22Rv1 (cell line): Measurements from ENCODE around the gene PDE3A.

ENCODE experiments used
- H3K27ac ChIP-seq: fragments of 450-650 bp; 2 replicates; pipeline ENCODE4 v1.5.1; 2017
- CTCF ChIP-seq: fragments of 450-650 bp; IDR thresholded peaks from 2 replicates; pipeline ENCODE4 v1.5.1; 2017; ENCODE audit warnings: mild to moderate bottlenecking
- ZFX ChIP-seq: fragments of 450-650 bp; IDR thresholded peaks from 2 replicates; pipeline ENCODE4 v1.6.1; 2017; ENCODE audit warnings: antibody characterized with exemption, borderline replicate concordance

PDE3A gene

GRCh38 chr12:20350495-20350894, 17.8 kb upstream of the PDE3A start:
- no peak for TF ChIP-seq CTCF
- no peak for TF ChIP-seq ZFX
- no peak overlapping the region for H3K27ac ChIP-seq

- TF ChIP-seq ZFX (no peak), CTCF (no peak)
- H3K27ac ChIP-seq, result no peak overlapping the region
Measured at GRCh38 chr12:20351406-20351805, 16.9 kb upstream of the PDE3A start.

GRCh38 chr12:20356048-20356447, 12.3 kb upstream of the PDE3A start:
- H3K27ac ChIP-seq, result no peak overlapping the region
- no peak for TF ChIP-seq ZFX
- no peak for TF ChIP-seq CTCF

GRCh38 chr12:20360407-20360806, 7.9 kb upstream of the PDE3A start:
- no peak overlapping the region for H3K27ac ChIP-seq
- TF ChIP-seq CTCF, result no peak
- no peak for TF ChIP-seq ZFX

GRCh38 chr12:20361416-20361815, 6.9 kb upstream of the PDE3A start:
- no peak for TF ChIP-seq ZFX
- TF ChIP-seq CTCF, result no peak
- no peak overlapping the region for H3K27ac ChIP-seq

- TF ChIP-seq ZFX, result no peak
- no peak for TF ChIP-seq CTCF
- H3K27ac ChIP-seq, result no peak overlapping the region
Measured at GRCh38 chr12:20364501-20364900, 3.8 kb upstream of the PDE3A start.

GRCh38 chr12:20366776-20367409, 1.4 kb upstream of the PDE3A start:
- no peak for TF ChIP-seq ZFX
- no peak for TF ChIP-seq CTCF
- no peak overlapping the region for H3K27ac ChIP-seq
